Heart right ventricle (tissue), 16 donors: ENCODE measurements around the gene MYL3. TPM values are rescaled to one million over a fixed set of nuclear protein-coding genes. Genes with fewer than 3 reads are reported as not detected.

ENCODE experiments used
- ATAC-seq, 8 donors: fragments of 200-7000 bp; cut with Tn5 transposase; one replicate each; pipeline ENCODE4 v1.9.1; 2020; ENCODE audit warnings: mild to moderate bottlenecking in 8 of 8, moderate library complexity in 8 of 8, moderate number of reproducible peaks in 1 of 8
- DNase-seq, 2 donors: peaks; one replicate each; pipeline ENCODE4 v3.0.0-alpha.2; 2020
- H3K27ac ChIP-seq, 10 donors: fragments of 200-600 bp; sonication (generic) in 2 of 10; one replicate each; pipeline versions ENCODE4 v1.5.0 to v1.8.0; 2020 to 2022; ENCODE audit warnings: mild to moderate bottlenecking in 3 of 10
- H3K27me3 ChIP-seq, 7 donors: fragments of 200-600 bp; one replicate each; pipeline ENCODE4 v1.8.0; 2021 to 2022; ENCODE audit warnings: mild to moderate bottlenecking in 2 of 7
- H3K36me3 ChIP-seq, 9 donors: fragments of 200-600 bp; sonication (generic) in 1 of 9; one replicate each; pipeline versions ENCODE4 v1.5.0 to v1.8.0; 2020 to 2022; ENCODE audit warnings: mild to moderate bottlenecking in 2 of 9
- H3K4me1 ChIP-seq, 9 donors: fragments of 200-600 bp; sonication (generic) in 1 of 9; one replicate each; pipeline versions ENCODE4 v1.5.0 to v1.8.0; 2020 to 2022; ENCODE audit warnings: mild to moderate bottlenecking in 4 of 9
- H3K4me3 ChIP-seq, 10 donors: fragments of 200-600 bp; sonication (generic) in 2 of 10; one replicate each; pipeline versions ENCODE4 v1.5.0 to v1.8.0; 2020 to 2022; ENCODE audit warnings: mild to moderate bottlenecking in 7 of 10, moderate library complexity in 2 of 10
- H3K9me3 ChIP-seq, 11 donors: fragments of 200-600 bp in 10 of 11; sonication (generic) in 2 of 11; one replicate each; pipeline versions ENCODE4 v1.5.0 to v1.8.0; 2013 to 2022; ENCODE audit warnings: mild to moderate bottlenecking in 2 of 11, control low read depth in 1 of 11, moderate library complexity in 1 of 11
- CTCF ChIP-seq, 9 donors: fragments of 200-600 bp; sonication (generic) in 2 of 9; IDR thresholded peaks; one replicate each; pipeline versions ENCODE4 v1.5.0 to v1.8.0; 2021 to 2022; ENCODE audit warnings: antibody characterized with exemption in 9 of 9, mild to moderate bottlenecking in 5 of 9, moderate library complexity in 1 of 9
- WGBS, 2 donors: extraction: QIAGEN DNeasy Blood & Tissue Kit; methylation state at CpG; one replicate each; pipeline ENCODE4 v1.1.7; 2013; ENCODE audit warnings: inconsistent platforms in 1 of 2; 5-methylcytosine and 5-hydroxymethylcytosine counted together
- intact Hi-C, 10 donors: fragments of 100-400 bp; cut with DNase I; formaldehyde crosslinking; loops; one replicate each; pipeline versions ENCODE4 v1.11.1 to v1.14.2; 2022
- polyA plus RNA-seq, 2 donors: library from polyadenylated mRNA; stranded (reverse); fragments of 200-250 nt; gene quantifications; one replicate each; pipeline ENCODE4 v1.2.3, GENCODE V29; 2013
- total RNA-seq, 10 donors: library from RNA; stranded (reverse); fragmentation: NEBNext Ultra II Directional in 3 of 10; extraction: Animal tissue kit (Norgen Biotek cat#: 25700) in 3 of 10; gene quantifications; one replicate each; pipeline versions ENCODE4 v1.2.1 to v1.2.4, GENCODE V29; 2021 to 2023
- donor health status: Arrhythmogenic right ventricular cardiomyopathy.
- donor health status: ischemic (EF 13 %, LVEDD 7.1; RV severe dilation, severe dysfunction).
- donor health status: healthy with polysubstance abuse.
- donor health status: DM: no; HTN: yes; CAD: no.
- donor health status: DM: no; HTN: no; CAD: no.
- donor health status: ischemic (EF 25% LVEDD 6.9; RV normal size, moderate dysfunction).
- donor health status: ischemic (EF 25% LVEDD 5.7; RV mildly dilated, moderate dysfunction).
- donor health status: healthy.
- donor health status: DM: yes; HTN: yes; CAD: no.
- donor health status: Ischemic cardiomyopathy.
- donor health status: ischemic (EF 35%, LVEDD 5.7; RV mildly dilated, moderate dysfunction).
- donor health status: nonischemic (EF 11% LVEDD 7.7; RV severe dilation, severe dysfunction).
- donor health status: DM: yes; HTN: yes; CAD: no.
- donor health status: PGD.
- donor health status: ischemic (EF 29% LVEDD 5.4; RV normal size, mild dysfunction).
- donor health status: nonischemic (EF 23%, LVEDD 6.1; RV moderate dilation, normal function).

The MYL3 gene
- total and polyA plus RNA-seq, 12 donors = 5,377 to 9,904 (median 7,587) TPM

- DNase-seq = peak; percentile 44 to 67
- ATAC-seq = peak; percentile 22 to 79 (median 50)
Observed at GRCh38 chr3:46874430-46874829, 11.2 kb upstream of the MYL3 start.

GRCh38 chr3:46873521-46873920, 10.3 kb upstream of the MYL3 start:
- WGBS, 2 donors = 71 to 72% methylated on average over 5 of the region's 5 CpGs
- no peak for TF ChIP-seq CTCF (IDR thresholded peaks at IDR 0.05)
- H3K36me3 ChIP-seq = no peaks in the 10 kb centered on the region
- DNase-seq (peak in 1 of 2 donors; percentile 24), ATAC-seq (peak in 1 of 8 donors; percentile 3)
- no peak overlapping the region for H3K4me3 ChIP-seq
- no peaks in the 10 kb centered on the region for H3K27me3 ChIP-seq
- intact Hi-C loops = no loop called here
- no peaks in the 10 kb centered on the region for H3K9me3 ChIP-seq
- H3K27ac ChIP-seq = peak overlapping the region in 9 of 10 donors; percentile 40 to 73 (median 56)
- H3K4me1 ChIP-seq = peaks cover 19 to 70% (median 43%) of the 10 kb centered on the region in 9 donors

More at GRCh38 chr3:46874430-46874829, 11.2 kb upstream of the MYL3 start:
- Histone ChIP-seq H3K4me3 (no peak overlapping the region), H3K27ac (peak overlapping the region in 9 of 10 donors; percentile 40 to 73 (median 56)), H3K27me3 (no peaks in the 10 kb centered on the region), H3K4me1 (peaks cover 19 to 70% (median 36%) of the 10 kb centered on the region in 9 donors), H3K9me3 (no peaks in the 10 kb centered on the region), H3K36me3 (no peaks in the 10 kb centered on the region)
- intact Hi-C loops = no loop called here
- TF ChIP-seq CTCF (IDR thresholded peaks at IDR 0.05) = no peak
- WGBS, 2 donors = 16 to 24% methylated on average over 18 of the region's 18 CpGs

- Histone ChIP-seq H3K9me3 (no peaks in the 10 kb centered on the region), H3K27me3 (no peaks in the 10 kb centered on the region), H3K27ac (peak overlapping the region in 7 of 10 donors; percentile 18 to 61 (median 34)), H3K4me3 (no peak overlapping the region), H3K4me1 (peaks cover 32 to 91% (median 58%) of the 10 kb centered on the region in 9 donors), H3K36me3 (no peaks in the 10 kb centered on the region)
- 33 to 55% methylated on average over 10 of the region's 10 CpGs for WGBS, 2 donors
- no peak for TF ChIP-seq CTCF (IDR thresholded peaks at IDR 0.05)
- intact Hi-C loops = no loop called here
- no peak for ATAC-seq
- peak; percentile 49 to 64 for DNase-seq
Observed at GRCh38 chr3:46871222-46871621, 8.0 kb upstream of the MYL3 start.

- DNase-seq (no peak), ATAC-seq (no peak)
- intact Hi-C loops = no loop called here
- Histone ChIP-seq H3K4me3 (no peak overlapping the region), H3K27me3 (no peaks in the 10 kb centered on the region), H3K9me3 (no peaks in the 10 kb centered on the region), H3K4me1 (peaks cover 32 to 96% (median 58%) of the 10 kb centered on the region in 9 donors), H3K27ac (no peak overlapping the region), H3K36me3 (no peaks in the 10 kb centered on the region)
- no peak for TF ChIP-seq CTCF (IDR thresholded peaks at IDR 0.05)
- 87 to 91% methylated on average over 5 of the region's 5 CpGs for WGBS, 2 donors
Observed at GRCh38 chr3:46870651-46871050, 7.4 kb upstream of the MYL3 start.
